Embryonic facial prominence (tissue), 1 donor: ENCODE results near the gene EHMT2.
"Not testable (repeated sequence)": the region's sequence is repeated elsewhere in the genome, so short reads cannot be mapped to it uniquely, and the experiment has no call there.

Experiments used
- DNase-seq: peaks from one replicate; pipeline ENCODE4 v3.0.0-alpha.2; 2016; ENCODE audit errors: extremely low spot score

The EHMT2 gene

GRCh38 chr6:31897612-31898382 is at the start of gene EHMT2:
TSS of gene EHMT2 (minus strand) at chr6:31897698. CDS start at chr6:31897677, 21 bp downstream.
- DNase-seq, result peak; percentile 63

- no peak for DNase-seq
Observed at GRCh38 chr6:31947070-31947675, 49.7 kb upstream of the EHMT2 start.

GRCh38 chr6:31946370-31946885 is 48.9 kb upstream of the EHMT2 start:
- no peak for DNase-seq

- no peak for DNase-seq
Observed at GRCh38 chr6:31945507-31946369, 48.2 kb upstream of the EHMT2 start, which contains the start of gene CFB. TSS of gene CFB (plus strand) at chr6:31946095. CDS start at chr6:31946222, 127 bp downstream.

GRCh38 chr6:31945154-31945506 is 47.6 kb upstream of the EHMT2 start:
- no peak for DNase-seq

- peak; percentile 1 for DNase-seq
Observed at GRCh38 chr6:31943742-31944141, 46.2 kb upstream of the EHMT2 start.

- no peak for DNase-seq
Observed at GRCh38 chr6:31940256-31940664, 42.8 kb upstream of the EHMT2 start.

- DNase-seq, result no peak
Observed at GRCh38 chr6:31935823-31936222, 38.3 kb upstream of the EHMT2 start.

- DNase-seq, result no peak
Observed at GRCh38 chr6:31935021-31935420, 37.5 kb upstream of the EHMT2 start.

- DNase-seq, result no peak
Observed at GRCh38 chr6:31933537-31933936, 36.0 kb upstream of the EHMT2 start.

- not testable (repeated sequence) for DNase-seq
Observed at GRCh38 chr6:31932137-31932536, 34.6 kb upstream of the EHMT2 start.

GRCh38 chr6:31930962-31931361 is 33.5 kb upstream of the EHMT2 start:
- no peak for DNase-seq

- DNase-seq, result no peak
Observed at GRCh38 chr6:31928672-31928939, 31.1 kb upstream of the EHMT2 start.

GRCh38 chr6:31927863-31928671 is 30.6 kb upstream of the EHMT2 start:
- DNase-seq, result no peak

GRCh38 chr6:31927242-31927862 is 29.9 kb upstream of the EHMT2 start, which contains the start of gene C2:
TSS of gene C2 (plus strand) at chr6:31927717. CDS start at chr6:31927753, 36 bp downstream.
- no peak for DNase-seq

GRCh38 chr6:31922942-31923341 is 25.4 kb upstream of the EHMT2 start:
- DNase-seq, result no peak

GRCh38 chr6:31920811-31921210 is 23.3 kb upstream of the EHMT2 start:
- no peak for DNase-seq

- DNase-seq, result no peak
Observed at GRCh38 chr6:31919624-31920303, 22.3 kb upstream of the EHMT2 start.

GRCh38 chr6:31918069-31918720 is 20.7 kb upstream of the EHMT2 start:
- DNase-seq, result no peak

GRCh38 chr6:31915756-31916155 is 18.3 kb upstream of the EHMT2 start:
- no peak for DNase-seq
